HL-60 (cell line): ENCODE results near the gene GNAT1.

Source experiments
- DNase-seq, 2 experiments: peaks; one replicate each; pipeline ENCODE4 v3.0.0-alpha.2; 2010 to 2020; ENCODE audit warnings: low read depth in 1 of 2, low spot score in 1 of 2
- H3K27ac ChIP-seq: fragments of 250-450 bp; sonication (Bioruptor Pico); replicated peaks from 2 replicates; pipeline ENCODE4 v1.5.1; 2020; ENCODE audit warnings: mild to moderate bottlenecking, moderate library complexity
- H3K27me3 ChIP-seq: fragments of 250-450 bp; sonication (Bioruptor Pico); 2 replicates; pipeline ENCODE4 v1.5.1; 2021; ENCODE audit warnings: mild to moderate bottlenecking, moderate library complexity; ENCODE audit not compliant: insufficient read depth, poor library complexity, severe bottlenecking
- H3K4me3 ChIP-seq: replicated peaks from 2 replicates; pipeline ENCODE4 v1.5.1; 2011; ENCODE audit warnings: mild to moderate bottlenecking, control low read depth, low read length; ENCODE audit not compliant: insufficient read depth
- GABPA ChIP-seq: IDR thresholded peaks from 2 replicates; pipeline ENCODE4 v1.6.1; 2012; ENCODE audit warnings: low read depth
- POLR2AphosphoS5 ChIP-seq: IDR thresholded peaks from 2 replicates; pipeline ENCODE4 v1.6.1; 2012; ENCODE audit warnings: low read depth
- REST ChIP-seq: IDR thresholded peaks from 2 replicates; pipeline ENCODE4 v1.6.1; 2012; ENCODE audit warnings: low read depth; ENCODE audit not compliant: insufficient replicate concordance
- SPI1 ChIP-seq: IDR thresholded peaks from 2 replicates; pipeline ENCODE4 v1.6.1; 2012; ENCODE audit warnings: low read depth, mild to moderate bottlenecking, borderline replicate concordance
- TF ChIP-seq, protein P1 (sequence below): IDR thresholded peaks from one replicate; pipeline ENCODE4 v1.5.1; 2011; ENCODE audit warnings: low read length, control low read depth, inconsistent platforms; ENCODE audit not compliant: insufficient read depth

Gene GNAT1

GRCh38 chr3:50236484-50237132, 45.2 kb downstream of the GNAT1 start:
- peak overlapping the region; percentile 84 for H3K27ac ChIP-seq
- TF ChIP-seq SPI1: no peak
- TF ChIP-seq REST: no peak
- no peak for TF ChIP-seq GABPA
- no peak for TF ChIP-seq POLR2AphosphoS5
- TF ChIP-seq, protein P1, sequence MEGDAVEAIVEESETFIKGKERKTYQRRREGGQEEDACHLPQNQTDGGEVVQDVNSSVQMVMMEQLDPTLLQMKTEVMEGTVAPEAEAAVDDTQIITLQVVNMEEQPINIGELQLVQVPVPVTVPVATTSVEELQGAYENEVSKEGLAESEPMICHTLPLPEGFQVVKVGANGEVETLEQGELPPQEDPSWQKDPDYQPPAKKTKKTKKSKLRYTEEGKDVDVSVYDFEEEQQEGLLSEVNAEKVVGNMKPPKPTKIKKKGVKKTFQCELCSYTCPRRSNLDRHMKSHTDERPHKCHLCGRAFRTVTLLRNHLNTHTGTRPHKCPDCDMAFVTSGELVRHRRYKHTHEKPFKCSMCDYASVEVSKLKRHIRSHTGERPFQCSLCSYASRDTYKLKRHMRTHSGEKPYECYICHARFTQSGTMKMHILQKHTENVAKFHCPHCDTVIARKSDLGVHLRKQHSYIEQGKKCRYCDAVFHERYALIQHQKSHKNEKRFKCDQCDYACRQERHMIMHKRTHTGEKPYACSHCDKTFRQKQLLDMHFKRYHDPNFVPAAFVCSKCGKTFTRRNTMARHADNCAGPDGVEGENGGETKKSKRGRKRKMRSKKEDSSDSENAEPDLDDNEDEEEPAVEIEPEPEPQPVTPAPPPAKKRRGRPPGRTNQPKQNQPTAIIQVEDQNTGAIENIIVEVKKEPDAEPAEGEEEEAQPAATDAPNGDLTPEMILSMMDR: no peak
- no peaks in the 10 kb centered on the region for H3K27me3 ChIP-seq
- peak overlapping the region; percentile 92 for H3K4me3 ChIP-seq
- DNase-seq: no peak

DNA sequence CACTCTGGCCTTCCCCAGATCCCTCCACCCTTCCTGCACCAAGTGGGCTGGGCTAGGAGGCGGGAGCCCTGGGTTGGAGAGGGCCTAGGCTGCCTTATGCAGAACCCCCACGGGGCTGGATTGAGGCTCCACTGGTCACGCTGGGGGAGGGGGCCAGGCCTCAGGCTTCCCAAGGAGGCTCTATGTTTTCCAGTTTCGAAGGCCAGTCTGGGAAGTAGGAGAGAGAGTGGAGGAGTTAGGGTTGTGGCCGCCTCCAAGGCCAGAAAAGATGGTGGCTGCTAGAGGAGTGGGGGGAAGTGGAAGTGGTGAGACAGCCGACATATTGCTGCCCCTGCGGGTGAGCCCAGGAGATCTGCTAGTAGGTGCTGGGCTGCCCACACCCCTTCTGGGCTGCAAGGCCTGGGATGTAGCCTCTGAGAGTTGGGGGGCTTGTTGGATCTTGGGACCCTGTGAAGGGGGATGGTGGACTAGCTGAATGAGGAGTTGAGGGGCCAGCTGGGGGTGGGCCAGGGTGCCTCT, 45.8 kb downstream of the GNAT1 start:
- DNase-seq: peak in 1 of 2 experiments; percentile 59
- peak overlapping the region; percentile 84 for H3K27ac ChIP-seq
- no peak for TF ChIP-seq REST
- TF ChIP-seq SPI1: peak; percentile 82
- H3K4me3 ChIP-seq: peak overlapping the region; percentile 92
- no peaks in the 10 kb centered on the region for H3K27me3 ChIP-seq

DNA sequence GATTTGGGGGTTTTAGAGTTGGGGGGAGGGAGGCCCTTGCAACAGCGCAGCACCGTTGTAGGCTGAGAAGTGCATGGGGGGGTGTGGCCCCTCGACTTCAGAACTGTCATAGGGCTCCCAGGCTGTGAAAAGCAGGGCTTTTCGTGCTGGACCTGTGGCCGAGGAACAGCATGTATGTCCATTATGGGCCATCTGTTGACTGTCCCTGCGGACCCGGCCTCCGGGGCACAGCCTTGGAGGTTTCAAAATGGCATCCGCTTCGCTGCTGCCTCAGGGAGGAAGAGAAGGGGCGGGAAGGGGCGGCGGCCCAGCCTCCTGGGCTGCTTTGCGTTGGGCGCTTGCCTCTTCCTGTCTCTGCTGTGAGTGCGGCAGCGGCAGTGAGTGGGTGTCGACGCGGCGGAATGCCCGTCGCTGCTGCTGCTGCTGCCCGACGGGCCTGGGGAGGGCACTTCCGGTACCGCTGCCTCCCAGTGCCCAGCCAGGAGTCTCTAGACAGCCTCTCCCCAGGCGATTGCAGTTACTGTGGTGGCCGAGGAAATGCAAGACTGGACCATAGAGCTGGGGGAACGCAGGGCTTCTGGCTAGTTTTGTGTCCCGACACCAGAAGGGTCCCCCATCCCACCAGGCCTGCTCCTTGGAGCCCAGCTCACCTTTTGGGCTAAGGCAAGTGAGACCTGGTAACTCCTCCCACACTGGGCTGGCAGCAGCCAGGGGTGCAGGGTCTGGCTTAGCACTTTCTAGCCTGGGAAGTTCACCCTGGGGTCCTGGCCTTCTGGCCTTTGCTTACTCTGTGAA, 46.5 kb downstream of the GNAT1 start:
- TF ChIP-seq POLR2AphosphoS5 (peak; percentile 59), GABPA (peak; percentile 76), REST (peak; percentile 29), SPI1 (peak; percentile 72; the same call in 1 of the 2 replicates)
- TF ChIP-seq, protein P1: no peak
- peak overlapping the region; percentile 84 for H3K27ac ChIP-seq
- H3K4me3 ChIP-seq: peak overlapping the region; percentile 92
- H3K27me3 ChIP-seq: no peaks in the 10 kb centered on the region
- DNase-seq: peak in 1 of 2 experiments; percentile 94
